Lower leg skin (tissue), 4 donors: ENCODE measurements around the gene TSPO. TPM values are rescaled to one million over a fixed set of nuclear protein-coding genes. Genes with fewer than 3 reads are reported as not detected.

Source experiments
- DNase-seq, 2 donors: peaks; one replicate each; pipeline ENCODE4 v3.0.0-alpha.2; 2019; ENCODE audit warnings: low spot score in 2 of 2
- H3K4me3 ChIP-seq: fragments of 200-600 bp; sonication (generic); 2 replicates; pipeline ENCODE4 v1.5.1; 2017; ENCODE audit warnings: mild to moderate bottlenecking, low read depth; ENCODE audit not compliant: poor library complexity, severe bottlenecking
- POLR2A ChIP-seq, 2 donors: fragments of 450-650 bp; IDR thresholded peaks; one replicate each; pipeline ENCODE4 v1.6.1; 2016 to 2017; ENCODE audit warnings: antibody characterized with exemption in 2 of 2, mild to moderate bottlenecking in 1 of 2, moderate library complexity in 1 of 2
- WGBS, 2 donors: methylation state at CpG; one replicate each; pipeline ENCODE4 v1.1.5; 2018; 5-methylcytosine and 5-hydroxymethylcytosine counted together
- intact Hi-C: fragments of 100-400 bp; cut with DNase I; formaldehyde crosslinking; loops from one replicate; pipeline ENCODE4 v1.15.0; 2023; ENCODE audit warnings: low total_unique reads
- total RNA-seq, 4 donors: library from RNA; depleted of rRNA; stranded (reverse); fragments of >200 nt; gene quantifications; one replicate each; pipeline ENCODE4 v1.1.0, GENCODE V29; 2016
- TF ChIP-seq, protein P1 (sequence below), 3 donors: fragments of 450-650 bp; IDR thresholded peaks; one replicate each; pipeline ENCODE4 v1.5.1; 2016; ENCODE audit warnings: antibody characterized with exemption in 3 of 3, mild to moderate bottlenecking in 3 of 3, moderate library complexity in 2 of 3

The TSPO gene
- total RNA-seq, 4 donors from 2014 or later, result 695 to 923 (median 775) TPM

DNA sequence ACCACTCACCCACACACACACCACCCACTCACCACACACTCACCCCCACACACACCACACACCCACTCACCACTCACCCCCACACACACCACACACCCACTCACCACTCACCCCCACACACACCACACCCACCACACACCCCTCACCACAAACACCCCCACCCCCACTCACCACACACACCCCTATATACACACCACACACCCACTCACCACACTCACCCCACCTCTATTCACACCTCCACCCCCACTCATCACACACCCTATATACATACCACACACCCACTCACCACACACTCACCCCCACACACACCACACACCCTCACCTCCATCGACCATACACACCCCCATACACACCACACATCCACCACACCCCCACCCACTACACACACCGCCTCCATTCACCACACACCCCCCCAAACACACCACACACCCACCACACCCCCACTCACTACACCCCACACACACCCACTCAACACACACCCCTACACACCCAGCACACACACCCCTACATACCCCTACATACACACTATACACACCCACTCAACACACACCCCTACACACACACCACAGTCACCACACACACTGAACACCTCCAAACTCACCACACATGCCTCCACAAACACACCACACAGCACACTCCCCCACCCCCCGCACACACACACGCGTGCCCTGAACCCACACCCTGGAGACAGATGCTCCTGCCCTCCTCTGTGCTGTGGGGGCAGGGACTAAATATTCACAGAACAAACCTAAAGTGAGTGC is 54.6 kb downstream of the TSPO start:
- WGBS, 2 donors, result 67 to 75% methylated on average over 5 of the region's 5 CpGs
- no peak for DNase-seq
- intact Hi-C loops, result no loop called here
- H3K4me3 ChIP-seq, result no peak overlapping the region
- TF ChIP-seq, protein P1, sequence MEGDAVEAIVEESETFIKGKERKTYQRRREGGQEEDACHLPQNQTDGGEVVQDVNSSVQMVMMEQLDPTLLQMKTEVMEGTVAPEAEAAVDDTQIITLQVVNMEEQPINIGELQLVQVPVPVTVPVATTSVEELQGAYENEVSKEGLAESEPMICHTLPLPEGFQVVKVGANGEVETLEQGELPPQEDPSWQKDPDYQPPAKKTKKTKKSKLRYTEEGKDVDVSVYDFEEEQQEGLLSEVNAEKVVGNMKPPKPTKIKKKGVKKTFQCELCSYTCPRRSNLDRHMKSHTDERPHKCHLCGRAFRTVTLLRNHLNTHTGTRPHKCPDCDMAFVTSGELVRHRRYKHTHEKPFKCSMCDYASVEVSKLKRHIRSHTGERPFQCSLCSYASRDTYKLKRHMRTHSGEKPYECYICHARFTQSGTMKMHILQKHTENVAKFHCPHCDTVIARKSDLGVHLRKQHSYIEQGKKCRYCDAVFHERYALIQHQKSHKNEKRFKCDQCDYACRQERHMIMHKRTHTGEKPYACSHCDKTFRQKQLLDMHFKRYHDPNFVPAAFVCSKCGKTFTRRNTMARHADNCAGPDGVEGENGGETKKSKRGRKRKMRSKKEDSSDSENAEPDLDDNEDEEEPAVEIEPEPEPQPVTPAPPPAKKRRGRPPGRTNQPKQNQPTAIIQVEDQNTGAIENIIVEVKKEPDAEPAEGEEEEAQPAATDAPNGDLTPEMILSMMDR (IDR thresholded peaks at IDR 0.05), result no peak
- no peak for TF ChIP-seq POLR2A (IDR thresholded peaks at IDR 0.05)

GRCh38 chr22:43206509-43207161 is 55.3 kb downstream of the TSPO start:
- no peak overlapping the region for H3K4me3 ChIP-seq
- no peak for DNase-seq
- TF ChIP-seq, protein P1 (IDR thresholded peaks at IDR 0.05), result no peak
- TF ChIP-seq POLR2A (IDR thresholded peaks at IDR 0.05), result no peak
- 61 to 64% methylated on average over 23 of the region's 23 CpGs for WGBS, 2 donors
- intact Hi-C loops, result no loop called here

DNA sequence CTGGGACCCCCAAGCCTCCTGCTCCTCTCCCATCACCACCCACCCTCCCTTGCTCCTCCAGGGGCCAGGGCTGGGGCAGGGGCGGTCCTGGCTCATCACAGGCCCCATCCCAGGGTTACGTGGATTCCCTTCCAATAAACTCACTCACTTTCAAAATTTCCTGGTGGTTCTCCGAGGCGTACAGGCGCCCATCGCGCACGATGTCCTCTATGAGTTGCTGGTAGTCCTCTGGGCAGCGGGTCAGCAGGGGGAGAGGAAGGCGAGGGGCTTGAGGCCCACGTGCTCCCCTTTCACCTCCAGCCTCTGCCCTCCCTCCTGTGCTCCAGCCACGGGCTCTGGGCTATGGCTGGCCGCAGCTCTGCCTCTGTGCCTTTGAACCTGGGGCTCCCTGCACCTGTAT is 56.0 kb downstream of the TSPO start:
- no peak overlapping the region for H3K4me3 ChIP-seq
- intact Hi-C loops, result no loop called here
- DNase-seq, result no peak
- no peak for TF ChIP-seq POLR2A (IDR thresholded peaks at IDR 0.05)
- TF ChIP-seq, protein P1 (IDR thresholded peaks at IDR 0.05), result no peak
- 89 to 90% methylated on average over 13 of the region's 13 CpGs for WGBS, 2 donors

GRCh38 chr22:43207849-43208702 is 56.7 kb downstream of the TSPO start:
- TF ChIP-seq, protein P1 (IDR thresholded peaks at IDR 0.05), result no peak
- TF ChIP-seq POLR2A (IDR thresholded peaks at IDR 0.05), result no peak
- H3K4me3 ChIP-seq, result no peak overlapping the region
- intact Hi-C loops, result no loop called here
- no peak for DNase-seq
- 67 to 69% methylated on average over 23 to 26 of the region's 26 CpGs for WGBS, 2 donors

DNA sequence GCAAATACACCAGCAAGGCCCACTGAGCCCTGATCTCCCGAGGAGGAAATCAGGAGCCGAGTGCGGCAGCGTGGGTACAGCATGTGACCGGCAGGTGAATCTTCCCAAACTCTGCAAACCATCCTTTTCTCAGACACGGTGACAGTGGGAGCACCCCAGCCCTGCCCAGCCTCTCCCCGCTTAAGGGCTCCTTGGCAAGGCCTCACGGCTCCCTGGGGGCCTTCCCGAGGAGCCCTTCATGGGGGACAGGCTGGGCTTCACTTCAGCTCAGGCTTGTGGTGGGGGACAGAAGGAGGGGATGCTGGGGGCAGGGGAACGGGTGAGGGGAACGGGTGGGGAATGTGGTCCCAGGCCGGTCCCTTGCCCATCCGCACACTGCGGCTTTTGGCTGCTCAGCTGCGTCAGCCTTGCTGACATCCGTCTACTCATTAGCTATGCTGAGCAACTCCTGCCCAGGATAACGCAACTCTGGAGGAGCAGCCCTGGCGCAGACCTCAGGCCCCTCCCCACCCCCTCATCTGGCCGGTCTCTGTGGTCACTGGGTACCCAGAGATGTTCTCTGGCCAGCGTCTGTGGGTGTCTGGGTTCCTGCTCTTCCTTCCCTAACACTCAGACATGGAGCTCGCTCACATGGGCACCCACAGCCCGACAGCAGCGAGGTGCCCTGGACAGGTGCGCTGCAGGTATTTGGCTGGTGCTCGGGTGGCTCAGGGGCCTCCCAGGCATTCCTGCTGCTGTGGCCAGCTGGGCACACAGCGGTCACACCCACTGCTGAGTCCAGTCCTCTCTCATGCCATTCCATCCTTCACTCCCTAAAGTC is 57.6 kb downstream of the TSPO start:
- H3K4me3 ChIP-seq, result no peak overlapping the region
- DNase-seq, result no peak
- 89 to 91% methylated on average over 24 to 25 of the region's 26 CpGs for WGBS, 2 donors
- intact Hi-C loops, result no loop called here
- TF ChIP-seq, protein P1 (IDR thresholded peaks at IDR 0.05), result no peak
